ENCODE data around the gene EXOC3. TPM values are rescaled to one million over a fixed set of nuclear protein-coding genes. Genes with fewer than 3 reads are reported as not detected.

EXOC3 gene
- total and polyA plus RNA-seq, 7 donors: 18.6 to 68.7 (median 48.2) TPM

- Histone ChIP-seq H3K27ac (no peak overlapping the region), H3K27me3 (peaks cover 0 to 24% (median 0%) of the 10 kb centered on the region in 3 donors), H3K9me3 (no peaks in the 10 kb centered on the region), H3K36me3 (no peaks in the 10 kb centered on the region), H3K4me1 (peaks cover 0 to 17% (median 14%) of the 10 kb centered on the region in 4 donors), H3K4me3 (no peak overlapping the region)
- DNase-seq: peak; percentile 28
- WGBS, 2 donors: 92 to 93% methylated on average over 11 of the region's 11 CpGs
- intact Hi-C loops (cut with DNase I): no loop called here
- TF ChIP-seq EP300 (IDR thresholded peaks at IDR 0.05) (no peak), POLR2AphosphoS5 (IDR thresholded peaks at IDR 0.05) (no peak), CTCF (IDR thresholded peaks at IDR 0.05) (no peak), POLR2A (IDR thresholded peaks at IDR 0.05) (no peak)
Measured at GRCh38 chr5:403995-404394, 39.0 kb upstream of the EXOC3 start.

GRCh38 chr5:404666-405241, 38.2 kb upstream of the EXOC3 start:
- TF ChIP-seq POLR2A (IDR thresholded peaks at IDR 0.05) (no peak), POLR2AphosphoS5 (IDR thresholded peaks at IDR 0.05) (no peak), CTCF (IDR thresholded peaks at IDR 0.05) (no peak), EP300 (IDR thresholded peaks at IDR 0.05) (no peak)
- H3K4me3 ChIP-seq: no peak overlapping the region
- peak; percentile 29 for DNase-seq
- H3K36me3 ChIP-seq: no peaks in the 10 kb centered on the region
- H3K27me3 ChIP-seq: peaks cover 0 to 17% (median 0%) of the 10 kb centered on the region in 3 donors
- no peak overlapping the region for H3K27ac ChIP-seq
- peaks cover 0 to 12% (median 8%) of the 10 kb centered on the region in 4 donors for H3K4me1 ChIP-seq
- 87 to 92% methylated on average over 12 of the region's 12 CpGs for WGBS, 2 donors
- H3K9me3 ChIP-seq: no peaks in the 10 kb centered on the region
- intact Hi-C loops (cut with DNase I): no loop called here

GRCh38 chr5:405421-405820, 37.6 kb upstream of the EXOC3 start:
- 90 to 91% methylated on average over 18 of the region's 18 CpGs for WGBS, 2 donors
- DNase-seq: peak; percentile 33
- no peaks in the 10 kb centered on the region for H3K9me3 ChIP-seq
- H3K27ac ChIP-seq: no peak overlapping the region
- no peak overlapping the region for H3K4me3 ChIP-seq
- no peaks in the 10 kb centered on the region for H3K36me3 ChIP-seq
- intact Hi-C loops (cut with DNase I): no loop called here
- TF ChIP-seq EP300 (IDR thresholded peaks at IDR 0.05) (no peak), POLR2AphosphoS5 (IDR thresholded peaks at IDR 0.05) (no peak), POLR2A (IDR thresholded peaks at IDR 0.05) (no peak)
- H3K4me1 ChIP-seq: peaks cover 0 to 5% (median 1%) of the 10 kb centered on the region in 4 donors
- peaks cover 0 to 10% (median 0%) of the 10 kb centered on the region in 3 donors for H3K27me3 ChIP-seq

GRCh38 chr5:406041-406440, 36.9 kb upstream of the EXOC3 start:
- Histone ChIP-seq H3K27me3 (peaks cover 0 to 5% (median 0%) of the 10 kb centered on the region in 3 donors), H3K4me3 (no peak overlapping the region), H3K4me1 (no peaks in the 10 kb centered on the region), H3K36me3 (no peaks in the 10 kb centered on the region), H3K27ac (no peak overlapping the region), H3K9me3 (no peaks in the 10 kb centered on the region)
- intact Hi-C loops (cut with DNase I): no loop called here
- 85 to 89% methylated on average over 9 of the region's 9 CpGs for WGBS, 2 donors
- TF ChIP-seq CTCF (IDR thresholded peaks at IDR 0.05) (no peak), POLR2A (IDR thresholded peaks at IDR 0.05) (no peak), EP300 (IDR thresholded peaks at IDR 0.05) (no peak), POLR2AphosphoS5 (IDR thresholded peaks at IDR 0.05) (no peak)
- DNase-seq: peak; percentile 25

- H3K36me3 ChIP-seq: no peaks in the 10 kb centered on the region
- WGBS, 2 donors: 74 to 79% methylated on average over 6 of the region's 6 CpGs
- TF ChIP-seq POLR2A (IDR thresholded peaks at IDR 0.05): no peak
- no peak for TF ChIP-seq POLR2AphosphoS5 (IDR thresholded peaks at IDR 0.05)
- TF ChIP-seq EP300 (IDR thresholded peaks at IDR 0.05): no peak
- no peak for TF ChIP-seq CTCF (IDR thresholded peaks at IDR 0.05)
- no peaks in the 10 kb centered on the region for H3K9me3 ChIP-seq
- no peaks in the 10 kb centered on the region for H3K4me1 ChIP-seq
- no peak for DNase-seq
- H3K27me3 ChIP-seq: no peaks in the 10 kb centered on the region
- intact Hi-C loops (cut with DNase I): no loop called here
- no peak overlapping the region for H3K4me3 ChIP-seq
- no peak overlapping the region for H3K27ac ChIP-seq
Measured at GRCh38 chr5:407051-407450, 35.9 kb upstream of the EXOC3 start.

Measured in sigmoid colon (tissue), 7 donors.